ENCODE results near the gene DIPK1B.
"Not testable (repeated sequence)": the region's sequence is repeated elsewhere in the genome, so short reads cannot be mapped to it uniquely, and the experiment has no call there.

DNA sequence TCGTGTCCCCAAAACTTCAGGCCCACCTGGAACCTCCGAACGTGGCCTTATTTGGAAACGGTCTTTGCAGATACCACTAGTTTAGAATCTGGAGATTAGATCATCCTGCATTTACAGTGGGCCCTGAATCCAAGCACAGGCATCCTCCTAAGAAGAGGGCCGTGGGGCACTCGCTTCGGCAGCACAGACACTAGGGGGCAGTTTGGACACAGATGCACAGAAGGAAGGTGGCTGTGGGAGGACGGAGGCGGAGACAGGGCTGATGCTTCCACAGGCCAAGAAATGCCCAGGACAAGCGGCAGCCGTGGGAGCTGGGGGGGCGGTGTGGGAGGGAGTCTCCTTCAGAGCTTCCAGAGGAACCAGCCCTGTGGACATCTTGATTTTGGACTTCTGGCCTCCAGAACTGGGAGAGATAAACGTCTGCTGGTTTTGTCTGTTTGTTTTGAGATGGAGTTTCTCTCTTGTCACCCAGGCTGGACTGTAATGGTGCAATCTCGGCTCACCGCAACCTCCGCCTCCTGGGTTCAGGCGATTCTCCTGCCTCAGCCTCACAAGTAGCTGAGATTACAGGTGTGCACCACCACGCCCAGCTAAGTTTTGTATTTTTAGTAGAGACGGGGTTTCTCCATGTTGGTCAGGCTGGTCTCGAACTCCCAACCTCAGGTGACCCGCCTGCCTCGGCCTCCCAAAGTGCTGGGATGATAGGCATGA is 48.6 kb downstream of the DIPK1B start:
- not testable (repeated sequence) for TF ChIP-seq FOXM1, BHLHE40 (IDR thresholded peaks at IDR 0.05; ENCODE audit: borderline replicate concordance)
